Retinal pigment epithelial cell (primary cell): Measurements from ENCODE around the gene TMEM51.

Source experiments
- DNase-seq: peaks from one replicate; pipeline ENCODE4 v3.0.0-alpha.2; 2010; ENCODE audit warnings: low read depth
- H3K4me3 ChIP-seq: 2 replicates; pipeline ENCODE4 v1.5.1; 2011; ENCODE audit warnings: mild to moderate bottlenecking, low read length, control low read depth, moderate library complexity
- TF ChIP-seq, protein P1 (sequence below): conservative IDR thresholded peaks from 2 replicates; pipeline ENCODE4 v1.5.1; 2011; ENCODE audit warnings: low read depth, low read length, control low read depth, inconsistent platforms

The TMEM51 gene

DNA sequence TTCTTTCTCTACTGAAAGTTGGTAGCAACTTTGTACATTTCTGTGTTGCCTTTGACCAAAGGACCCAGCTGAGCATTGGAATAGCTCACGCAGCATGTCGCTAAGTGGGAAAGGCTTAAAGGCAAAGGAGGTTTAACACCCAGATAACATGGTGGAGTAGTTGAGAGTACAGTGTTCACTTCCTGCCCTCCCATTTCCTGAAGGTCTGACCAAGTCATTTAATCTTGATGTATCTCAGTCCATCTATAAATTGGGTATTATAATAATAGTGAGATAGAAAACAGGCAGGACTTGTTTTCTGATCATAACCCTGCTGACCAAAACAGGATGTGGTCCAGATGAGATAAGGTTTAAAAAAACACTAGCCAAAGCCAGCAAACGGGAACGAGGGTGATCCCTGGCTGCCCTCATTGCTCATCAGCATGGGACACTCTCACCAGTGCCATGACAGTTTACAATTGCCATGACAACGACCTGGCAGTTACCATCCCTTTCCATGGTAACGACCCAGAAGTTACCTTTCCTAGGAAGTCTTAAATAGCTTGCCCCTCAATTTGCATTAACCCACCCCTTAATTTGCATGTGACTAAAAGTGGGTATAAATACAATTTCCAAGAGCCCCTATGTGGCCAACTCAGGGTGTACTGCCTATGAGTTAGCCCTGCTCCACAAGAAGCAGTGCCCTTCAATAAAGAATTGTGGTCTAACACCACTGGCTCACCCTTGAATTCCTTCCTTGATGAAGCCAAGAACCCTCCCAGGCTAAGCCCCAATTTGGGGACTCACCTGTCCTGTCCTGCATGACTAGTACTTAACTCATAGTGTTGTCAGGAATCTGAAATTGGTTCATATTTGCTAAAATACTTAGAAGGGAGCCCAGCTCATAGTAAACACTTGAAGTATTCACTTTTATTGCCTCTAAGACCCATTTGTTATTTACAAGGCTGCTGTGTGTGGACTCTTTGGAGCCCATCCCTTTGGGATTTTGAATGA lies 65.0 kb downstream of the TMEM51 start:
- TF ChIP-seq, protein P1, sequence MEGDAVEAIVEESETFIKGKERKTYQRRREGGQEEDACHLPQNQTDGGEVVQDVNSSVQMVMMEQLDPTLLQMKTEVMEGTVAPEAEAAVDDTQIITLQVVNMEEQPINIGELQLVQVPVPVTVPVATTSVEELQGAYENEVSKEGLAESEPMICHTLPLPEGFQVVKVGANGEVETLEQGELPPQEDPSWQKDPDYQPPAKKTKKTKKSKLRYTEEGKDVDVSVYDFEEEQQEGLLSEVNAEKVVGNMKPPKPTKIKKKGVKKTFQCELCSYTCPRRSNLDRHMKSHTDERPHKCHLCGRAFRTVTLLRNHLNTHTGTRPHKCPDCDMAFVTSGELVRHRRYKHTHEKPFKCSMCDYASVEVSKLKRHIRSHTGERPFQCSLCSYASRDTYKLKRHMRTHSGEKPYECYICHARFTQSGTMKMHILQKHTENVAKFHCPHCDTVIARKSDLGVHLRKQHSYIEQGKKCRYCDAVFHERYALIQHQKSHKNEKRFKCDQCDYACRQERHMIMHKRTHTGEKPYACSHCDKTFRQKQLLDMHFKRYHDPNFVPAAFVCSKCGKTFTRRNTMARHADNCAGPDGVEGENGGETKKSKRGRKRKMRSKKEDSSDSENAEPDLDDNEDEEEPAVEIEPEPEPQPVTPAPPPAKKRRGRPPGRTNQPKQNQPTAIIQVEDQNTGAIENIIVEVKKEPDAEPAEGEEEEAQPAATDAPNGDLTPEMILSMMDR: no peak
- H3K4me3 ChIP-seq: no peak overlapping the region
- no peak for DNase-seq

DNA sequence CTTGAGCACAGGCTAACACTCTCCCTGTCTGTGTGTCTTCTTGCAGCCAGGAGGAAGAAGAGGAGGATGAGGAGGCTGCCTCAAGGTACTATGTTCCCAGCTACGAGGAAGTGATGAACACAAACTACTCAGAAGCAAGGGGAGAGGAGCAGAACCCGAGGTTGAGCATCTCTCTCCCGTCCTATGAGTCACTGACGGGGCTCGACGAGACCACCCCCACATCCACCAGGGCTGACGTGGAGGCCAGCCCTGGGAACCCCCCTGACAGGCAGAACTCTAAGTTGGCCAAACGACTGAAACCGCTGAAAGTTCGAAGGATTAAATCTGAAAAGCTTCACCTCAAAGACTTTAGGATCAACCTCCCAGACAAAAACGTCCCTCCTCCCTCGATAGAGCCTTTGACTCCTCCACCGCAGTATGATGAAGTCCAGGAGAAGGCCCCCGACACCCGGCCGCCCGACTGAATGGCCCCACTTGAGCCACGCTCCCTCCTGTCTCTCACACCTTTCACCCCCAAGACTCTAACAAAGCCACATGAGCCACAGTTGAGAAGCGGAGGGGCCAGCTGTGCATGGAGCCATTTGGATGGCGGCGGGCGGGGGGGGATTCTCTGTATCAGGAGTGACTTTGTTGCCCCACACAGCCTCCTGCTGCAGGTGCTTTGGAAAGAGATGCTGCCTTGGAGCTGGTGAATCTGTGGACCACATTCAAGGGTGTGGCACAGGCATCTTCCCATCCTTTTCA lies 65.9 kb downstream of the TMEM51 start:
- DNase-seq: no peak
- H3K4me3 ChIP-seq: no peak overlapping the region
- TF ChIP-seq, protein P1: no peak

DNA sequence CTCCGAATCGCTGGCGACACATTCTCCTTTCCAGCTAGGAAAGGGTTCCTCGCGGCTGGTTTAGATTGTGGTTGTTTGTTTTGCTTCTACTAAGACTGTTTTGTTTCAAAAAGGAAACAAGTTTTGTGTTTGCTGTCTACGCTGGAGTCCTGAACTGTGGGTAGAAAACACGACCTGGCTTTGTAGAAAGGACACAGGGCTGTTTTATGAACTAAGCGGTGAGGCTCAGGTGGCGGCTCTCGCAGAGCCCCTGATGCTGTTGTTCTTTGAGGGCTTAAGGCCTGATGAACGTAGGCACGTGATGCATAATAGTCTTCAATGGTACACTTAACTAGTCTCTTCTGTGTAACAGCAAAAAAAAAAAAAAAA lies 66.5 kb downstream of the TMEM51 start:
- DNase-seq: no peak
- no peak overlapping the region for H3K4me3 ChIP-seq
- TF ChIP-seq, protein P1: no peak

DNA sequence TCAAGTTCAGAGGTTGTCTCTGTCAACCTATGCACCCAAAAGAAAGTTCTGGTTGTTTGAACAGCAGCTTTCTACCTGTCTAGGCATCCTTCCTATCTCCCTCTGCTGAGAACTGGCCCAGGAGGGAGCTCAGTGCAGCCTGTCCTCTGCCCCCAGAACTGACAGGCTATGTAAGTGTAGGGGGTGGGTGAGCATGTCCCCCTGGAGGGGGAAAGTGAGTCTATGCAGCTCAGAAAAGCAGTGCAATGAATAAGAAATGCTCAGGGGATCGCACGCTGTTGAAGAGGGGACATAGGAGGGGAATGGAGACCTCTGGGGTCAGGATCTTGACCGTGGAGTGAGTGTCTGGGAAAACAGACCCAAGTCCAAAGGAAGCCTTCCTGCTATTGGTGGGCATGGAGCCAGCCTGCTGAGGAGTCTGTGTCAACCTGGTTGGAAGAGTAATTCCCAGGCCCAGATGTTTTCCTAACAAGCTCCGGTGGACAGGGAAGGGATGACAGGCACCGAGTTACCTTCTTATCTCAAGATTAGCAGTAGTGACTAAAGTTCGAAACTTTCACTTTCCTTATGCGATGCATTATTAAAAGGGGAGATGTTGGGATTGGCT lies 67.4 kb downstream of the TMEM51 start:
- no peak for DNase-seq
- TF ChIP-seq, protein P1: no peak
- no peak overlapping the region for H3K4me3 ChIP-seq

GRCh38 chr1:15222653-15223303 lies 69.2 kb downstream of the TMEM51 start:
- H3K4me3 ChIP-seq: no peak overlapping the region
- TF ChIP-seq, protein P1: no peak
- no peak for DNase-seq

DNA sequence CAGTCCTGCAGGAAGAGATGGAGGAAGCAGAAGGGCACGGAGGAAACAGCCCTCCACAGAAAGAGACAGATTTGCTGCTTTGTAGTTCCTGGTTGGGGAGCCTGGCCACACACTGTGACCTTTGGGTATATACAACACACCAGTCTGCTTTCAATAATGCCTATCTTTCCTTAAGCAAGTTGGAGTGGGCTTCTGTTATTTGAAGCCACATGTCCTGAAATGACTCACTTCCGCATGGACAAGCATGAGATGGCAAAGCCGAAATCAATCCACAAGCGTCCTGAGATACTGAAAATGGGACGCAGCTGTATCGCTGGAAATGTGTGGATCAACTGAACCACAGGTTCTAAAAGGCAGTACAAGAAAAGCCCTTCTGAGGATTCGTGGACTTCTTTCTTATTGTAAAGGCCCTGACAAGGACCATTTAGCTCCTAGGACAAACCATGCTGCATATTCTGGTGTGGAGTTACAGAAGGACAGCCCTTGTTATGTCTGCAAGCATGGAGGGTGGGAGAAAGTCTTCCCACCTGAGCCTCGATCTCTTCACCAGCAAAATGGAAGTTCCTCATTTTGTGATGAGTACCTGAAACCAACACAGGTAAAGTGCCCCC lies 70.8 kb downstream of the TMEM51 start:
- DNase-seq: no peak
- no peak overlapping the region for H3K4me3 ChIP-seq
- TF ChIP-seq, protein P1: no peak
